ENCODE results near the gene PRSS37. TPM values are rescaled to one million over a fixed set of nuclear protein-coding genes. Genes with fewer than 3 reads are reported as not detected.

The PRSS37 gene
- total and polyA plus RNA-seq, 2 of the 13 experiments (the other 11 are each of a cell fraction or from before 2014, with no cell fraction given): not detected

DNA sequence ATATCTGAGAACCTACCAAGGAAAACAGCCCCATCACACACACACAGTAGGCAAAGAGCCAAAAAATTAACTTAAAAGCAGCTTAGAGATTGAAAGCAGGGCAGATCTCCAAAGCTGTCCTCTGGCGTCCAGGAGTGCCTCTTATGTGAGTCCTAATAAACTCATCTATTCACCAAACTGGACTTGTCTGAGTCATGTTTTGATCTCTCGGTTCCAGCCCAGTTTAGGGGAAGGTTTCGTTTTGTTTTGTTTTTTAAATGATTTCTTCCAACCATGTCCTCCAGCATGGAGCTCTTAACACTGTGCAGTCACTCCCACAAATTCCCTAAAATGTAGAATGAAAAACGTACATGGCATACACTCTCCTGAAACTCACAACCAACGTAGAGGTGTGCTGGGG is 6.7 kb upstream of the PRSS37 start (continued):
- TF ChIP-seq, protein P1, sequence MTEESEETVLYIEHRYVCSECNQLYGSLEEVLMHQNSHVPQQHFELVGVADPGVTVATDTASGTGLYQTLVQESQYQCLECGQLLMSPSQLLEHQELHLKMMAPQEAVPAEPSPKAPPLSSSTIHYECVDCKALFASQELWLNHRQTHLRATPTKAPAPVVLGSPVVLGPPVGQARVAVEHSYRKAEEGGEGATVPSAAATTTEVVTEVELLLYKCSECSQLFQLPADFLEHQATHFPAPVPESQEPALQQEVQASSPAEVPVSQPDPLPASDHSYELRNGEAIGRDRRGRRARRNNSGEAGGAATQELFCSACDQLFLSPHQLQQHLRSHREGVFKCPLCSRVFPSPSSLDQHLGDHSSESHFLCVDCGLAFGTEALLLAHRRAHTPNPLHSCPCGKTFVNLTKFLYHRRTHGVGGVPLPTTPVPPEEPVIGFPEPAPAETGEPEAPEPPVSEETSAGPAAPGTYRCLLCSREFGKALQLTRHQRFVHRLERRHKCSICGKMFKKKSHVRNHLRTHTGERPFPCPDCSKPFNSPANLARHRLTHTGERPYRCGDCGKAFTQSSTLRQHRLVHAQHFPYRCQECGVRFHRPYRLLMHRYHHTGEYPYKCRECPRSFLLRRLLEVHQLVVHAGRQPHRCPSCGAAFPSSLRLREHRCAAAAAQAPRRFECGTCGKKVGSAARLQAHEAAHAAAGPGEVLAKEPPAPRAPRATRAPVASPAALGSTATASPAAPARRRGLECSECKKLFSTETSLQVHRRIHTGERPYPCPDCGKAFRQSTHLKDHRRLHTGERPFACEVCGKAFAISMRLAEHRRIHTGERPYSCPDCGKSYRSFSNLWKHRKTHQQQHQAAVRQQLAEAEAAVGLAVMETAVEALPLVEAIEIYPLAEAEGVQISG (CRISPR knock-in tag; IDR thresholded peaks at IDR 0.05): no peak
- TF ChIP-seq, protein P2, sequence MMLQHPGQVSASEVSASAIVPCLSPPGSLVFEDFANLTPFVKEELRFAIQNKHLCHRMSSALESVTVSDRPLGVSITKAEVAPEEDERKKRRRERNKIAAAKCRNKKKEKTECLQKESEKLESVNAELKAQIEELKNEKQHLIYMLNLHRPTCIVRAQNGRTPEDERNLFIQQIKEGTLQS (CRISPR knock-in tag; IDR thresholded peaks at IDR 0.05): no peak
- TF ChIP-seq TBX3 (IDR thresholded peaks at IDR 0.05; ENCODE audit: borderline replicate concordance) (no peak), IRF2 (CRISPR knock-in tag; IDR thresholded peaks at IDR 0.05) (no peak), HCFC1 (IDR thresholded peaks at IDR 0.05; ENCODE audit: low read depth, low read length) (no peak)

DNA sequence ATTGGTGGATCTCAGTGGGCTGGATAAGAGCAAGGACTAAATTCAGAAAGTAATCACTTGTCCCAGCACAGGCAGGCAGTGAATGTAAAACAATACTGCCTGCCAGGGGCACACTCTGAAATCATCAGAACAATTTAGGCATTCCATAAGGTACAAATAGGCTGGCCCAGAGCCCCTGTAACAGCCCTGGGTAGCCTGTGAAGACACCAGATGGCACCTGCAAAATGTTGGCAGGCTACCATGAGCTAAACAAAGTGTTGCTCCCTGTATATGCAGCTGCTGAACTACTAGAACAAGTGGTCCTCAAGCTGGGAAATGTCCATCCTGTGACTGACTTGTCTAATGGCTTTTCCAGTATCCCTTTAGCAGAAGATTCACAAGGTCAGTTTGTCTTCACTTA is 3.0 kb upstream of the PRSS37 start:
- no peak for FAIRE-seq
- in situ Hi-C loops (cut with HindIII; ENCODE audit: extremely low pct_ligation_motif_present, low pct_unique_long_range_greater_than_20kb): no loop called here
- no peak for DNase-seq (ENCODE audit: low spot score)
- intact Hi-C loops (cut with micrococcal nuclease; ENCODE audit: unreplicated experiment): no loop called here
- Histone ChIP-seq H3K4me2 (ENCODE audit: low read depth, low read length) (no peak overlapping the region), H2AFZ (ENCODE audit: low read length) (no peak overlapping the region), H3K9me3 (ENCODE audit: low read length) (no peaks in the 10 kb centered on the region), H4K20me1 (ENCODE audit: insufficient read depth, low read length) (no peaks in the 10 kb centered on the region), H3K9ac (ENCODE audit: insufficient read depth, low read depth, low read length) (no peak overlapping the region), H3K79me2 (ENCODE audit: insufficient read depth, low read length) (no peaks in the 10 kb centered on the region), H3K27ac (ENCODE audit: extremely low read length, insufficient read depth, low read length) (no peak overlapping the region), H3K4me1 (ENCODE audit: insufficient read depth, low read length) (no peaks in the 10 kb centered on the region), H3K4me3 (replicated peaks in 1 of 3; ENCODE audit: insufficient read depth in 1 of 3, low read depth in 2 of 3, low read length in 3 of 3) (no peak overlapping the region), H3K27me3 (ENCODE audit: control insufficient read depth in 1 of 2, insufficient read depth in 2 of 2, low read length in 2 of 2) (no peaks in the 10 kb centered on the region), H3K36me3 (replicated peaks in 1 of 2; ENCODE audit: control insufficient read depth in 1 of 2, insufficient read depth in 2 of 2, low read length in 2 of 2) (no peaks in the 10 kb centered on the region)
- TF ChIP-seq NCOA2 (CRISPR knock-in tag; IDR thresholded peaks at IDR 0.05) (no peak), ZNF747 (CRISPR knock-in tag; IDR thresholded peaks at IDR 0.05; ENCODE audit: borderline replicate concordance) (no peak), TRIM24 (CRISPR knock-in tag; IDR thresholded peaks at IDR 0.05) (no peak), ZSCAN20 (CRISPR knock-in tag; IDR thresholded peaks at IDR 0.05; ENCODE audit: borderline replicate concordance) (no peak)
- ATAC-seq: no peak
- BruUV-seq (replicated peaks): no TSS peak
- CTCF ChIA-PET (ENCODE audit: low intra/inter-chr PET ratio, low total read pairs): no interaction called here
- POLR2A ChIA-PET: no interaction called here

All from HepG2 (cell line).